ENCODE data around the gene STK25. TPM values are rescaled to one million over a fixed set of nuclear protein-coding genes. Genes with fewer than 3 reads are reported as not detected.

Gene STK25
- total and polyA plus RNA-seq, 2 donors (not counting 1 experiment from before 2014, with no cell fraction given), result 168 to 197 TPM

DNA sequence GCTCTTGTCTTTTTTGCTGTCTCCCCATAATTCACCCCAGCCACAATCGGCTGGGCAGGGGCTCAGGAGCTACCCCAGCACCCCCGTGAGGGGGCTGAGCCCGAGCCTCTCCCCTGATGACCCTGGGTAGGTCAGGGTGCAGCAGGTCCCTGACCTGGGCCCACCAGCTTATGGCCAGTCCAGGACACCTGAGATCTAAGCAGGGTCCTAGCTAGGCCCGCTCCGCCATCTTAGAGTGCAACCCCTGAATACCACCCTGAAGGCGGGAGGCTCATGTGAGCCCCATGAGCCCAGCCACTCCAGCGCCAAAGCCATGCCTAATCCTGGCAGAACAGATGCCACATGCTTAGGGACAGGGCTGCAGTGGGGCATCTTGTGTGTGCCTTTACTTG, 16.2 kb downstream of the STK25 start:
- Histone ChIP-seq H3K9me3 (ENCODE audit: control insufficient read depth, insufficient read depth, low read depth, low read length) (no peaks in the 10 kb centered on the region), H3K4me2 (ENCODE audit: extremely low read depth, insufficient read depth, low read length) (no peak overlapping the region), H3K27me3 (ENCODE audit: control insufficient read depth, insufficient read depth, low read length) (no peaks in the 10 kb centered on the region), H3K36me3 (ENCODE audit: control insufficient read depth, insufficient read depth, low read length) (peaks cover 17% of the 10 kb centered on the region), H3K27ac (ENCODE audit: insufficient read depth, low read length) (no peak overlapping the region), H2AFZ (ENCODE audit: low read length) (no peak overlapping the region), H3K79me2 (ENCODE audit: control insufficient read depth, insufficient read depth, low read length) (no peaks in the 10 kb centered on the region), H3K4me1 (ENCODE audit: control insufficient read depth, extremely low read depth, insufficient read depth, low read length) (no peaks in the 10 kb centered on the region), H3K4me3 (replicated peaks in 1 of 4; ENCODE audit: control extremely low read depth in 1 of 4, insufficient read depth in 1 of 4, low read depth in 3 of 4, low read length in 4 of 4) (no peak overlapping the region), H4K20me1 (ENCODE audit: control insufficient read depth, extremely low read depth, insufficient read depth, low read length) (no peaks in the 10 kb centered on the region), H3K9ac (ENCODE audit: insufficient read depth, low read length) (no peak overlapping the region)
- no peak for DNase-seq (ENCODE audit: low read depth in 2 of 2)
- TF ChIP-seq, protein P1, sequence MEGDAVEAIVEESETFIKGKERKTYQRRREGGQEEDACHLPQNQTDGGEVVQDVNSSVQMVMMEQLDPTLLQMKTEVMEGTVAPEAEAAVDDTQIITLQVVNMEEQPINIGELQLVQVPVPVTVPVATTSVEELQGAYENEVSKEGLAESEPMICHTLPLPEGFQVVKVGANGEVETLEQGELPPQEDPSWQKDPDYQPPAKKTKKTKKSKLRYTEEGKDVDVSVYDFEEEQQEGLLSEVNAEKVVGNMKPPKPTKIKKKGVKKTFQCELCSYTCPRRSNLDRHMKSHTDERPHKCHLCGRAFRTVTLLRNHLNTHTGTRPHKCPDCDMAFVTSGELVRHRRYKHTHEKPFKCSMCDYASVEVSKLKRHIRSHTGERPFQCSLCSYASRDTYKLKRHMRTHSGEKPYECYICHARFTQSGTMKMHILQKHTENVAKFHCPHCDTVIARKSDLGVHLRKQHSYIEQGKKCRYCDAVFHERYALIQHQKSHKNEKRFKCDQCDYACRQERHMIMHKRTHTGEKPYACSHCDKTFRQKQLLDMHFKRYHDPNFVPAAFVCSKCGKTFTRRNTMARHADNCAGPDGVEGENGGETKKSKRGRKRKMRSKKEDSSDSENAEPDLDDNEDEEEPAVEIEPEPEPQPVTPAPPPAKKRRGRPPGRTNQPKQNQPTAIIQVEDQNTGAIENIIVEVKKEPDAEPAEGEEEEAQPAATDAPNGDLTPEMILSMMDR (conservative IDR thresholded peaks at IDR 0.05 in 1 of 2, IDR thresholded peaks at IDR 0.05 in 1 of 2; ENCODE audit: low read depth in 1 of 2, low read length in 2 of 2), result no peak
- no peak for TF ChIP-seq EZH2 (IDR thresholded peaks at IDR 0.05; ENCODE audit: low read length, missing control alignments)

DNA sequence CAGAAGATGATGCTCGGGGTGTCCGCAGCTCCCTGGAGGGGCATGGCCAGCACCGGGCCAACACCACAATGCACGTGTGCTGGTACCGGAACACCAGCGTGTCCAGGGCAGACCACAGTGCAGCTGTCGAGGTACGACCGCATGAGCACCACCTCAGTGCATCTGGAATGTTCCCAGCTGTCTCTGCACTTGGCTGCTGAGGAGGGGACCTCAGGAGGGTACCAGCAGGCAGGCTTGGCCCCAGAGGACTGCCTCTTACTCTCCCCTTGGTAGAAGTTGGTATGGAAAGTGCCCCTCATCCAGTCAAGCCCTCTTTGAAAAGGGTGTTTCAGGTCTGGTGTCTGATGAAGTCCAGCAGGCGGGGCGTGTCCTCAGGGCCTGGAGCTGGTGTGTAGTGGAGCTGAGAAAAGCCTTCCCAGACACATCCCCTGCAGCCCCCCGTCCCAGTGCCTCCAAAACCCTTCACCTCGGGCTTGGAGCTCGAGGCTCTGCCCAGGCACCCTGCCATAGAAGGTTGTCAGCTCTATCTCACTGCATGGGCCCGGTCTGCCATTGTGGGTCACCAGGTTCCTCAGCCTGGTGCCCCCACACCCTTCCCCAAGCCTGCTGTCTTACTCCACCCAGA, 16.7 kb downstream of the STK25 start:
- Histone ChIP-seq H3K27ac (ENCODE audit: insufficient read depth, low read length) (no peak overlapping the region), H2AFZ (ENCODE audit: low read length) (no peak overlapping the region), H3K27me3 (ENCODE audit: control insufficient read depth, insufficient read depth, low read length) (no peaks in the 10 kb centered on the region), H4K20me1 (ENCODE audit: control insufficient read depth, extremely low read depth, insufficient read depth, low read length) (no peaks in the 10 kb centered on the region), H3K36me3 (ENCODE audit: control insufficient read depth, insufficient read depth, low read length) (peaks cover 13% of the 10 kb centered on the region), H3K4me2 (ENCODE audit: extremely low read depth, insufficient read depth, low read length) (no peak overlapping the region), H3K9me3 (ENCODE audit: control insufficient read depth, insufficient read depth, low read depth, low read length) (no peaks in the 10 kb centered on the region), H3K79me2 (ENCODE audit: control insufficient read depth, insufficient read depth, low read length) (no peaks in the 10 kb centered on the region), H3K4me3 (replicated peaks in 1 of 4; ENCODE audit: control extremely low read depth in 1 of 4, insufficient read depth in 1 of 4, low read depth in 3 of 4, low read length in 4 of 4) (no peak overlapping the region), H3K9ac (ENCODE audit: insufficient read depth, low read length) (no peak overlapping the region), H3K4me1 (ENCODE audit: control insufficient read depth, extremely low read depth, insufficient read depth, low read length) (no peaks in the 10 kb centered on the region)
- TF ChIP-seq, protein P1 (conservative IDR thresholded peaks at IDR 0.05 in 1 of 2, IDR thresholded peaks at IDR 0.05 in 1 of 2; ENCODE audit: low read depth in 1 of 2, low read length in 2 of 2), result no peak
- no peak for TF ChIP-seq EZH2 (IDR thresholded peaks at IDR 0.05; ENCODE audit: low read length, missing control alignments)
- DNase-seq (ENCODE audit: low read depth in 2 of 2), result no peak

DNA sequence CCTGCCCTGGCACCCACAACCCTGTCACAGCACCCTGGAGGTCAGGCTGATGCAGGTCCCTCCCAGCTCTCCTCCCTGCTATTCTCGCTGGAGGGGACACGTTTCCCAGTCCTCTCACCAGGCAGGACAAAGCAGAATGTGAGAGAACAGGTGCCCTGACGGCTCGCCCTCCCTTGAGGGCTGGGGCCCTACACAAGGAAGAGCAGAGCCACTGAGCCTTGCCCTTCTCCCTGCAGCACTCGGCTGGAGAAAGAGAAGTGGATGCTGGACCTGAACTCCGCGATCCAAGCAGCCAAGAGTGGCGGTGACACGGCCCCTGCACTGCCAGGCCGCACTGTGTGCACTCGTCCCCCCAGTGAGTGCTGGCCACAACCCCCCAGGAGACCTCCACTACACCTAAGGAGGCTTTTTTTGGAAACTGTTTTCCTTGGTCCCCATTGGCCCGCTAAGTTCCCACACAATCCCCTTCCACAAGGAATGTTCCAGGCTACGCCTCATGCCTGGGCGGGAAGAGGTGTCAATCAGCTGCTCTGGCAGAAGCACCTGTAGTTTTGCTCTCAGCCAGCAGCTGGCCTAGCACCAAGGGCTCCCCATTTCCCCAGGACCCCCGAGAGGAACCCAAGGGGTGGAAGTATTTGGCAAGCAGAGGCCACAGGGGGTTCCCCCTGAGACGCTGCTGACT, 17.4 kb downstream of the STK25 start:
- Histone ChIP-seq H3K27me3 (ENCODE audit: control insufficient read depth, insufficient read depth, low read length) (no peaks in the 10 kb centered on the region), H3K4me2 (ENCODE audit: extremely low read depth, insufficient read depth, low read length) (no peak overlapping the region), H3K27ac (ENCODE audit: insufficient read depth, low read length) (no peak overlapping the region), H3K9me3 (ENCODE audit: control insufficient read depth, insufficient read depth, low read depth, low read length) (no peaks in the 10 kb centered on the region), H3K79me2 (ENCODE audit: control insufficient read depth, insufficient read depth, low read length) (no peaks in the 10 kb centered on the region), H2AFZ (ENCODE audit: low read length) (no peak overlapping the region), H3K4me1 (ENCODE audit: control insufficient read depth, extremely low read depth, insufficient read depth, low read length) (no peaks in the 10 kb centered on the region), H4K20me1 (ENCODE audit: control insufficient read depth, extremely low read depth, insufficient read depth, low read length) (no peaks in the 10 kb centered on the region), H3K36me3 (ENCODE audit: control insufficient read depth, insufficient read depth, low read length) (peaks cover 9% of the 10 kb centered on the region), H3K4me3 (replicated peaks in 1 of 4; ENCODE audit: control extremely low read depth in 1 of 4, insufficient read depth in 1 of 4, low read depth in 3 of 4, low read length in 4 of 4) (no peak overlapping the region), H3K9ac (ENCODE audit: insufficient read depth, low read length) (no peak overlapping the region)
- no peak for TF ChIP-seq EZH2 (IDR thresholded peaks at IDR 0.05; ENCODE audit: low read length, missing control alignments)
- TF ChIP-seq, protein P1 (conservative IDR thresholded peaks at IDR 0.05 in 1 of 2, IDR thresholded peaks at IDR 0.05 in 1 of 2; ENCODE audit: low read depth in 1 of 2, low read length in 2 of 2), result no peak
- DNase-seq (ENCODE audit: low read depth in 2 of 2), result no peak

Data from fibroblast of lung (primary cell).